Endothelial cell of umbilical vein (primary cell): ENCODE results near the gene CCDC116. TPM values are rescaled to one million over a fixed set of nuclear protein-coding genes. Genes with fewer than 3 reads are reported as not detected.

Source experiments
- BruUV-seq: library from RNA; stranded (reverse); fragments of 400-500 nt; replicated peaks from 2 replicates; lab custom pipeline; 2021; lab: Mats Ljungman, UMichigan
- CTCF ChIA-PET: fragments of 300-600, 350-600 bp; sonication (Branson Sonifier 250); formaldehyde crosslinking; loops from one replicate; lab custom pipeline; 2021; ENCODE audit warnings: antibody characterized with exemption, inconsistent platforms; lab: Charles Lee
- POLR2A ChIA-PET: fragments of 300-600, 350-600 bp; sonication (Branson Sonifier 250); formaldehyde crosslinking; loops from one replicate; lab custom pipeline; 2021; ENCODE audit warnings: antibody characterized with exemption, inconsistent platforms; lab: Charles Lee
- DNase-seq: peaks from one replicate; pipeline ENCODE4 v3.0.0-alpha.2; 2011; ENCODE audit warnings: low read depth, low spot score
- FAIRE-seq: peaks from 2 replicates; lab custom pipeline; 2011; peaks lifted over from hg19 to GRCh38; lab: Jason Lieb, UNC
- H2AFZ ChIP-seq: 2 replicates; pipeline ENCODE4 v1.6.0; 2012; ENCODE audit warnings: low read depth, low read length, control low read depth, inconsistent platforms
- H3K27ac ChIP-seq: 2 replicates; pipeline ENCODE4 v1.5.1; 2011; ENCODE audit warnings: low read depth, mild to moderate bottlenecking, control low read depth, low read length, moderate library complexity; ENCODE audit not compliant: insufficient read depth
- H3K27me3 ChIP-seq, 2 experiments: 2 replicates each; pipeline versions ENCODE4 v1.6.0 to v1.6.1; 2011; ENCODE audit warnings: low read length in 2 of 2, mixed read lengths in 1 of 2; ENCODE audit not compliant: control insufficient read depth in 2 of 2, insufficient read depth in 2 of 2
- H3K36me3 ChIP-seq, 2 experiments: 2 replicates in 1 of 2; 3 replicates in 1 of 2; pipeline ENCODE4 v1.5.1; 2011; ENCODE audit warnings: low read length in 2 of 2, mild to moderate bottlenecking in 1 of 2, moderate library complexity in 1 of 2; ENCODE audit not compliant: control insufficient read depth in 2 of 2, insufficient read depth in 2 of 2; ENCODE audit errors: extremely low read depth in 1 of 2
- H3K4me1 ChIP-seq: 3 replicates; pipeline ENCODE4 v1.5.1; 2011; ENCODE audit warnings: mild to moderate bottlenecking, low read length; ENCODE audit not compliant: control insufficient read depth, insufficient read depth; ENCODE audit errors: extremely low read depth
- H3K4me2 ChIP-seq: 2 replicates; pipeline ENCODE4 v1.6.1; 2011; ENCODE audit warnings: low read length, control low read depth, mixed read lengths; ENCODE audit not compliant: insufficient read depth
- H3K4me3 ChIP-seq, 3 experiments: fragments of 200-600 bp in 1 of 3; sonication (generic), shearing (Covaris generic) in 1 of 3; replicated peaks in 1 of 3; 2 replicates each; pipeline ENCODE4 v1.5.1; 2011 to 2016; ENCODE audit warnings: control low read depth in 3 of 3, low read length in 3 of 3, mild to moderate bottlenecking in 2 of 3, inconsistent platforms in 1 of 3, low read depth in 1 of 3, moderate library complexity in 1 of 3; ENCODE audit not compliant: insufficient read depth in 1 of 3
- H3K79me2 ChIP-seq: 2 replicates; pipeline ENCODE4 v1.6.0; 2012; ENCODE audit warnings: low read length, inconsistent platforms; ENCODE audit not compliant: control insufficient read depth, insufficient read depth
- H3K9ac ChIP-seq: replicated peaks from 2 replicates; pipeline ENCODE3; 2011; ENCODE audit warnings: low read length, control low read depth; ENCODE audit not compliant: insufficient read depth; ENCODE audit errors: extremely low read depth
- H3K9me1 ChIP-seq: replicated peaks from 3 replicates; pipeline ENCODE4 v1.6.0; 2011; ENCODE audit warnings: mild to moderate bottlenecking, low read length; ENCODE audit not compliant: control insufficient read depth, insufficient read depth; ENCODE audit errors: extremely low read depth
- H3K9me3 ChIP-seq: replicated peaks from 2 replicates; pipeline ENCODE4 v1.5.1; 2012; ENCODE audit warnings: low read length, inconsistent platforms; ENCODE audit not compliant: control insufficient read depth, insufficient read depth
- H4K20me1 ChIP-seq: replicated peaks from 2 replicates; pipeline ENCODE3; 2011; ENCODE audit warnings: mild to moderate bottlenecking, low read length; ENCODE audit not compliant: control insufficient read depth, insufficient read depth; ENCODE audit errors: extremely low read depth
- CTCF ChIP-seq, 2 donors: IDR thresholded peaks; 1 replicate in 1 of 2; 2 replicates in 1 of 2; pipeline ENCODE4 v1.5.1; 2011; ENCODE audit warnings: low read length in 2 of 2, mild to moderate bottlenecking in 2 of 2, moderate library complexity in 2 of 2, control low read depth in 1 of 2, inconsistent platforms in 1 of 2, low read depth in 1 of 2; ENCODE audit not compliant: insufficient read depth in 1 of 2; ENCODE audit errors: extremely low read depth in 1 of 2
- EZH2 ChIP-seq: IDR thresholded peaks from 2 replicates; pipeline ENCODE4 v1.6.1; 2012; ENCODE audit warnings: borderline replicate concordance, low read depth, mild to moderate bottlenecking, moderate library complexity, low read length, inconsistent platforms; ENCODE audit not compliant: severe bottlenecking
- FOS ChIP-seq: IDR thresholded peaks from 2 replicates; pipeline ENCODE4 v1.6.1; 2011; ENCODE audit warnings: mild to moderate bottlenecking, low read length, moderate library complexity, borderline replicate concordance; ENCODE audit not compliant: insufficient read depth
- GATA2 ChIP-seq: IDR thresholded peaks from 2 replicates; pipeline ENCODE4 v1.7.0; 2011; ENCODE audit warnings: low read depth, mild to moderate bottlenecking, moderate library complexity, mixed read lengths, low read length; ENCODE audit not compliant: insufficient read length, insufficient read depth
- JUN ChIP-seq: IDR thresholded peaks from 2 replicates; pipeline ENCODE4 v1.6.1; 2011; ENCODE audit warnings: borderline replicate concordance, low read depth; ENCODE audit not compliant: insufficient read length, insufficient read depth
- MAX ChIP-seq: IDR thresholded peaks from 2 replicates; pipeline ENCODE4 v1.6.1; 2011; ENCODE audit not compliant: insufficient read depth, insufficient read length
- MYC ChIP-seq: IDR thresholded peaks from one replicate; pipeline ENCODE4 v1.6.1; 2011; ENCODE audit warnings: mild to moderate bottlenecking, low read depth, low read length
- POLR2A ChIP-seq: IDR thresholded peaks from 2 replicates; pipeline ENCODE4 v1.6.1; 2012; ENCODE audit warnings: low read depth, mild to moderate bottlenecking, control low read depth, low read length
- POLR2AphosphoS5 ChIP-seq: IDR thresholded peaks from 2 replicates; pipeline ENCODE4 v1.6.1; 2012; ENCODE audit warnings: low read depth, mild to moderate bottlenecking, control low read depth, low read length, moderate library complexity; ENCODE audit not compliant: insufficient read depth
- dilution Hi-C: fragments of 300-500 bp; cut with MboI; formaldehyde crosslinking; loops from one replicate; pipeline ENCODE4 v1.15.0; 2019; ENCODE audit warnings: low sequenced_read_pairs; ENCODE audit not compliant: extremely low pct_ligation_motif_present
- intact Hi-C: fragments of 100-400 bp; cut with micrococcal nuclease; formaldehyde crosslinking; loops from one replicate; pipeline ENCODE4 v1.10.0; 2022
- polyA plus RNA-seq, 4 experiments: library from polyadenylated mRNA; depleted of rRNA in 3 of 4; stranded (reverse) in 3 of 4; unstranded in 1 of 4; fragments of >200 nt; gene quantifications; 2 replicates each; pipeline versions ENCODE4 v1.2.1 to v1.2.3, GENCODE V29; 2011 to 2012; ENCODE audit warnings: missing spikeins in 1 of 4
- total RNA-seq: library from RNA; stranded (reverse); gene quantifications from 2 replicates; pipeline ENCODE4 v1.2.3, GENCODE V29; 2021

CCDC116 gene
- total and polyA plus RNA-seq, 2 donors (not counting 3 experiments of a cell fraction or from before 2014, with no cell fraction given), result 0.21 to 0.33 TPM

- no peaks in the 10 kb centered on the region for H3K9me3 ChIP-seq
- H3K27ac ChIP-seq, result no peak overlapping the region
- intact Hi-C loops, result no loop called here
- peaks cover 12% of the 10 kb centered on the region for H4K20me1 ChIP-seq
- no peak overlapping the region for H3K4me2 ChIP-seq
- no peaks in the 10 kb centered on the region for H3K27me3 ChIP-seq
- no peak overlapping the region for H2AFZ ChIP-seq
- dilution Hi-C loops, result no loop called here
- peaks cover 1 to 3% of the 10 kb centered on the region in 2 experiments for H3K36me3 ChIP-seq
- no peak overlapping the region for H3K4me3 ChIP-seq
- CTCF ChIA-PET, result interaction anchor here (0.9 to 1.4 kb wide), 2 partner anchors 27 to 35 kb away, joined by 3 to 4 read pairs; no protein-coding TSS in a partner anchor
- DNase-seq (no peak), FAIRE-seq (no peak)
- TF ChIP-seq GATA2 (no peak), EZH2 (no peak), MYC (no peak), MAX (no peak), CTCF (IDR thresholded peaks at IDR 0.05; ENCODE audit: extremely low read depth in 1 of 2, insufficient read depth in 1 of 2, low read depth in 1 of 2, low read length in 2 of 2) (no peak), POLR2AphosphoS5 (no peak), JUN (no peak), POLR2A (no peak), FOS (no peak)
- H3K9ac ChIP-seq, result no peak overlapping the region
- no peaks in the 10 kb centered on the region for H3K9me1 ChIP-seq
- peaks cover 85% of the 10 kb centered on the region for H3K79me2 ChIP-seq
- BruUV-seq, result no TSS peak
- POLR2A ChIA-PET, result no interaction called here
- no peaks in the 10 kb centered on the region for H3K4me1 ChIP-seq
These were observed 26.5 kb upstream of the CCDC116 start for GRCh38 chr22:21605887-21606564.
